Body of pancreas (tissue), 4 donors: ENCODE measurements around the gene CDO1. TPM values are rescaled to one million over a fixed set of nuclear protein-coding genes. Genes with fewer than 3 reads are reported as not detected.

Experiments used
- ATAC-seq: fragments of 150-250 bp; one replicate; pipeline ENCODE4 v1.9.1; 2016
- DNase-seq, 4 donors: peaks; one replicate each; pipeline ENCODE4 v3.0.0-alpha.2; 2019
- H3K27ac ChIP-seq, 4 donors: fragments of 200-600 bp; sonication (generic); 1 replicate in 3 of 4; 2 replicates in 1 of 4; pipeline versions ENCODE4 v1.5.1 to v1.6.1; 2016 to 2019; ENCODE audit warnings: mild to moderate bottlenecking in 1 of 4, mixed read lengths in 1 of 4, moderate library complexity in 1 of 4
- H3K27me3 ChIP-seq, 2 donors: fragments of 200-600 bp; sonication (generic); one replicate each; pipeline ENCODE4 v1.6.0; 2016; ENCODE audit warnings: mild to moderate bottlenecking in 1 of 2
- H3K36me3 ChIP-seq, 2 donors: fragments of 200-600 bp; sonication (generic); replicated peaks in 1 of 2; 2 replicates each; pipeline ENCODE4 v1.5.1; 2016; ENCODE audit warnings: low read depth in 2 of 2; ENCODE audit not compliant: insufficient read depth in 1 of 2
- H3K4me1 ChIP-seq: fragments of 200-600 bp; sonication (generic); one replicate; pipeline ENCODE4 v1.6.0; 2016
- H3K4me3 ChIP-seq, 2 donors: fragments of 200-600 bp; sonication (generic); 1 replicate in 1 of 2; 2 replicates in 1 of 2; pipeline ENCODE4 v1.5.1; 2016 to 2019
- H3K9me3 ChIP-seq, 3 donors: fragments of 200-600 bp; sonication (generic); 1 replicate in 2 of 3; 2 replicates in 1 of 3; pipeline ENCODE4 v1.5.1; 2016
- CTCF ChIP-seq, 7 experiments: fragments of 450-650 bp in 4 of 7; fragments of 200-600 bp in 3 of 7; sonication (generic) in 3 of 7; IDR thresholded peaks; one replicate each; pipeline ENCODE4 v1.5.1; 2016 to 2019; ENCODE audit warnings: antibody characterized with exemption in 7 of 7
- POLR2A ChIP-seq, 3 donors: fragments of 450-650 bp; IDR thresholded peaks; one replicate each; pipeline ENCODE4 v1.6.1; 2016; ENCODE audit warnings: antibody characterized with exemption in 3 of 3, mild to moderate bottlenecking in 2 of 3
- WGBS, 2 donors: methylation state at CpG; one replicate each; pipeline ENCODE4 v1.1.5; 2017; 5-methylcytosine and 5-hydroxymethylcytosine counted together
- intact Hi-C: fragments of 100-400 bp; cut with DNase I; formaldehyde crosslinking; loops from one replicate; pipeline ENCODE4 v1.15.1; 2023
- total RNA-seq, 2 donors: library from RNA; depleted of rRNA; stranded (reverse); fragments of >200 nt; gene quantifications; one replicate each; pipeline ENCODE4 v1.1.0, GENCODE V29; 2016

Gene CDO1
- total RNA-seq, 2 donors from 2014 or later: 7.3 to 92.3 TPM

GRCh38 chr5:115787426-115787825 lies 29.0 kb downstream of the CDO1 start:
- TF ChIP-seq POLR2A (IDR thresholded peaks at IDR 0.05): no peak
- TF ChIP-seq CTCF (IDR thresholded peaks at IDR 0.05): no peak
- H3K4me3 ChIP-seq: no peak overlapping the region
- no peaks in the 10 kb centered on the region for H3K36me3 ChIP-seq
- no peak for ATAC-seq
- intact Hi-C loops: no loop called here
- no peaks in the 10 kb centered on the region for H3K4me1 ChIP-seq
- H3K27ac ChIP-seq: no peak overlapping the region
- 0 to 33% methylated on average over 1 of the region's 1 CpG for WGBS, 2 donors
- no peak for DNase-seq
- no peaks in the 10 kb centered on the region for H3K27me3 ChIP-seq
- no peaks in the 10 kb centered on the region for H3K9me3 ChIP-seq

DNA sequence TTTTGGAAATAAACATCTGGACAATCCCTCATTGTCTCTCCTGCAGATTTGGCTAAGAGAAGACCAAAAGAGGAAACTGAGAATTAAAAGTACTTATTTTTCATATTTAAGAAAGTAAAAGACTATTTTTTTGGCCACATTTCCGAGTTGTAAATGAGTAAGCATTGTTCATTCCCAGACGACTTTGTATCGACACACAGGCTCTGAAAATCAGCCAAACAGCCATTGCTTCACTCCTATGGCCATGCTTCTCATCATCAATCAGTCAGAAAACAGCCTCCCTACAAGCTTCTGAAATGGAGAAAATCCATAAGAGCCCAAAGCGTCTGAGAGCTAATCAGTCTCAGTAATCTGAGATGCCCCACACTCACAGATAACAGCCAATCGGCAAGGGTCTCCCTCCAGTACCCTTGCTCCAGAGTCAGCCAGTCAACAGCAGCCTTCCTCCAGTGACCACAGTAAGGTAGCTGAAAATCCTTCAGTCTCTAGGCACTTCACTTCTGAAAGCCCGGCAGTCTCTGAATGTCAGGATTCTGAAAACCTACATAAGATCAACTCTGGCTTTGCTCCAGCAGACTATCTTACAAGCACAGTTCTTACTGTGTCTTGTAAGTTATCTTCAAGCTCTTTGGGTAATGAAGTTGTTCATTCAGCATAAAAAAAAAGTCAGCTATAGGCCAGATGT lies 30.9 kb downstream of the CDO1 start:
- H3K27ac ChIP-seq: no peak overlapping the region
- no peaks in the 10 kb centered on the region for H3K9me3 ChIP-seq
- no peaks in the 10 kb centered on the region for H3K36me3 ChIP-seq
- no peaks in the 10 kb centered on the region for H3K4me1 ChIP-seq
- no peak overlapping the region for H3K4me3 ChIP-seq
- ATAC-seq (no peak), DNase-seq (no peak)
- TF ChIP-seq POLR2A (IDR thresholded peaks at IDR 0.05) (no peak), CTCF (IDR thresholded peaks at IDR 0.05) (no peak)
- intact Hi-C loops: no loop called here
- WGBS, 2 donors: 33 to 54% methylated on average over 6 of the region's 6 CpGs
- H3K27me3 ChIP-seq: no peaks in the 10 kb centered on the region

DNA sequence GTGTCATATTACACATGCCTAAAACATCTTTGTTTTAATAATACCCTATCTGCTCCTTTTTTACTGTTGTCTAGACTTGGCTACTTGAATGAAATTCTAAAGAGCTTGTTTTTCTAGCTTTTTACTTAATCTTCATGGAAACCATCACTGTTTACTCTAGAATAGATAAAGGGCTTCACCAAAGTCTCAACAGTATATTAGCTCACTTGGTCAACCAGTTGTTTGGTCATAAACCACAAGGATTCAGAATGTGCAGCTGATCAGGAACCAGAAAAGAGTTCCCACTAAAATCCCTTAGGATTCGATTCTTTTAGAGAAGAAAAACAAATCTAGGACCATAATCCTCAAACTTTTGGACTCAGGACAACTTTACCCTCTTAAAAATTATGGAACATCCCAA lies 38.0 kb downstream of the CDO1 start:
- ATAC-seq (no peak), DNase-seq (no peak)
- H3K27ac ChIP-seq: no peak overlapping the region
- intact Hi-C loops: no loop called here
- no peaks in the 10 kb centered on the region for H3K9me3 ChIP-seq
- TF ChIP-seq CTCF (IDR thresholded peaks at IDR 0.05) (no peak), POLR2A (IDR thresholded peaks at IDR 0.05) (no peak)
- WGBS, 2 donors: 61 to 68% methylated on average over 1 of the region's 1 CpG
- no peak overlapping the region for H3K4me3 ChIP-seq
- H3K27me3 ChIP-seq: no peaks in the 10 kb centered on the region
- H3K36me3 ChIP-seq: no peaks in the 10 kb centered on the region
- no peaks in the 10 kb centered on the region for H3K4me1 ChIP-seq

DNA sequence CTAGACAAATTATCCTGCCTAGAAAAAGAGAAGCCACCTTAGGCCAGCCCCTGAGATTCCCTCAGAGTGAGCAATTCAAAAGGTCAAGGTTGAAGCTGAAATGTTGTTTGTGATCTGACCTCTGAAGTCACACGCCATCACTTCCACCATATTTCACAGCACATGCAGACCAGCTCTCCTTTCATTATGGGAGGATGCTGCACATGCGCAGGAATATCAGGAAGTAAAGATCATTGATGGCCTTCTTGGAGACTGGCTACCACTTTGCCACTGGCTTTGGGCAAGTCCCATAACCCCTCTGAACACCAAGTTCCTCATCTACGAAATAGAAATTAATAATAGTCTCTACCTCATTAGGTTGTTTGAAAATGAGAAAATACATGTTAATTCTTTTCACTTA lies 39.5 kb downstream of the CDO1 start:
- Histone ChIP-seq H3K27ac (no peak overlapping the region), H3K4me3 (no peak overlapping the region), H3K27me3 (no peaks in the 10 kb centered on the region), H3K4me1 (no peaks in the 10 kb centered on the region), H3K9me3 (no peaks in the 10 kb centered on the region), H3K36me3 (no peaks in the 10 kb centered on the region)
- DNase-seq (no peak), ATAC-seq (no peak)
- 92 to 93% methylated on average over 3 of the region's 3 CpGs for WGBS, 2 donors
- TF ChIP-seq POLR2A (IDR thresholded peaks at IDR 0.05): no peak
- TF ChIP-seq CTCF (IDR thresholded peaks at IDR 0.05): no peak
- intact Hi-C loops: no loop called here

- H3K4me3 ChIP-seq: no peak overlapping the region
- H3K27ac ChIP-seq: no peak overlapping the region
- H3K36me3 ChIP-seq: no peaks in the 10 kb centered on the region
- DNase-seq (no peak), ATAC-seq (no peak)
- no peak for TF ChIP-seq CTCF (IDR thresholded peaks at IDR 0.05)
- intact Hi-C loops: no loop called here
- no peaks in the 10 kb centered on the region for H3K4me1 ChIP-seq
- no peaks in the 10 kb centered on the region for H3K27me3 ChIP-seq
- H3K9me3 ChIP-seq: no peaks in the 10 kb centered on the region
- WGBS, 2 donors: 67 to 69% methylated on average over 4 of the region's 4 CpGs
Observed at GRCh38 chr5:115775999-115776398, 40.5 kb downstream of the CDO1 start.
